Hepatocyte (in vitro differentiated cells): Measurements from ENCODE around the gene TRPC4AP. TPM values are rescaled to one million over a fixed set of nuclear protein-coding genes. Genes with fewer than 3 reads are reported as not detected.

Source experiments
- DNase-seq: peaks from one replicate; pipeline ENCODE4 v3.0.0-alpha.2; 2016; ENCODE audit warnings: low spot score
- H2AFZ ChIP-seq: fragments of 200-600 bp; sonication (generic); 2 replicates; pipeline ENCODE4 v1.6.0; 2016; ENCODE audit warnings: antibody characterized with exemption, mild to moderate bottlenecking
- H3K27ac ChIP-seq: fragments of 200-600 bp; sonication (generic); 2 replicates; pipeline ENCODE4 v1.5.1; 2016; ENCODE audit warnings: mild to moderate bottlenecking
- H3K27me3 ChIP-seq: fragments of 200-600 bp; sonication (generic); 2 replicates; pipeline ENCODE4 v1.6.1; 2016
- H3K36me3 ChIP-seq: fragments of 200-600 bp; sonication (generic); replicated peaks from 2 replicates; pipeline ENCODE4 v1.5.1; 2016; ENCODE audit warnings: low read depth; ENCODE audit not compliant: insufficient read depth
- H3K4me1 ChIP-seq: fragments of 200-600 bp; sonication (generic); 2 replicates; pipeline ENCODE4 v1.5.1; 2016; ENCODE audit warnings: mild to moderate bottlenecking, moderate library complexity; ENCODE audit not compliant: insufficient read depth
- H3K4me2 ChIP-seq: fragments of 200-600 bp; sonication (generic); 2 replicates; pipeline ENCODE4 v1.6.0; 2016
- H3K4me3 ChIP-seq: fragments of 200-600 bp; sonication (generic); 2 replicates; pipeline ENCODE4 v1.5.1; 2016; ENCODE audit warnings: mild to moderate bottlenecking
- H3K79me2 ChIP-seq: fragments of 200-600 bp; sonication (generic); 2 replicates; pipeline ENCODE4 v1.6.0; 2017; ENCODE audit warnings: mild to moderate bottlenecking
- H3K9me2 ChIP-seq: fragments of 200-600 bp; sonication (generic); replicated peaks from 2 replicates; pipeline ENCODE4 v1.6.0; 2017; ENCODE audit warnings: mild to moderate bottlenecking; ENCODE audit not compliant: insufficient read depth
- H3K9me3 ChIP-seq: fragments of 200-600 bp; sonication (generic); 2 replicates; pipeline ENCODE4 v1.5.1; 2016; ENCODE audit warnings: low read depth, mild to moderate bottlenecking
- H4K20me1 ChIP-seq: fragments of 200-600 bp; sonication (generic); 2 replicates; pipeline ENCODE4 v1.6.0; 2016; ENCODE audit warnings: mild to moderate bottlenecking; ENCODE audit not compliant: insufficient read depth, poor library complexity, severe bottlenecking
- CTCF ChIP-seq: fragments of 200-600 bp; sonication (generic); IDR thresholded peaks from 2 replicates; pipeline ENCODE4 v1.5.1; 2016; ENCODE audit warnings: antibody characterized with exemption, mild to moderate bottlenecking; ENCODE audit not compliant: poor library complexity
- EZH2 ChIP-seq: fragments of 200-600 bp; sonication (generic); IDR thresholded peaks from 2 replicates; pipeline ENCODE4 v1.6.1; 2016; ENCODE audit warnings: antibody characterized with exemption, mild to moderate bottlenecking, borderline replicate concordance
- EZH2phosphoT487 ChIP-seq: fragments of 200-600 bp; sonication (generic); IDR thresholded peaks from one replicate; pipeline ENCODE4 v1.6.1; 2018; ENCODE audit warnings: antibody characterized with exemption, mild to moderate bottlenecking, low read depth, moderate library complexity; ENCODE audit not compliant: unreplicated experiment, severe bottlenecking
- WGBS: methylation state at CpG from one replicate; pipeline ENCODE4 v1.1.6; 2016; ENCODE audit warnings: low lambda C conversion rate; ENCODE audit errors: missing lambda C conversion rate; 5-methylcytosine and 5-hydroxymethylcytosine counted together
- polyA plus RNA-seq: library from polyadenylated mRNA; unstranded; fragments of >200 nt; fragmentation: Nextera tagmentation; extraction: Ambion mirVana; gene quantifications from 2 replicates; pipeline ENCODE4 v1.2.1, GENCODE V29; 2016
- total RNA-seq: library from RNA; depleted of rRNA; stranded (reverse); fragments of >200 nt; gene quantifications from 2 replicates; pipeline ENCODE4 v1.2.3, GENCODE V29; 2014

The TRPC4AP gene
- total and polyA plus RNA-seq, 2 experiments from 2014 or later, result 88.6 to 94.9 TPM

- Histone ChIP-seq H3K4me3 (no peak overlapping the region), H3K4me1 (no peaks in the 10 kb centered on the region), H3K9me2 (no peaks in the 10 kb centered on the region), H3K9me3 (no peaks in the 10 kb centered on the region), H3K79me2 (no peaks in the 10 kb centered on the region), H4K20me1 (no peaks in the 10 kb centered on the region), H3K36me3 (no peaks in the 10 kb centered on the region), H3K4me2 (no peak overlapping the region), H2AFZ (no peak overlapping the region), H3K27ac (no peak overlapping the region), H3K27me3 (no peaks in the 10 kb centered on the region)
- WGBS, result 52% methylated on average over 4 of the region's 4 CpGs
- TF ChIP-seq EZH2phosphoT487, result no peak
- TF ChIP-seq CTCF, result no peak
- TF ChIP-seq EZH2, result no peak
- DNase-seq, result no peak
Measured at GRCh38 chr20:34974246-34974645, 118.4 kb downstream of the TRPC4AP start.

- Histone ChIP-seq H3K4me2 (no peak overlapping the region), H3K27me3 (no peaks in the 10 kb centered on the region), H3K27ac (no peak overlapping the region), H4K20me1 (no peaks in the 10 kb centered on the region), H2AFZ (no peak overlapping the region), H3K79me2 (no peaks in the 10 kb centered on the region), H3K4me3 (no peak overlapping the region), H3K9me3 (no peaks in the 10 kb centered on the region), H3K4me1 (no peaks in the 10 kb centered on the region), H3K9me2 (no peaks in the 10 kb centered on the region), H3K36me3 (no peaks in the 10 kb centered on the region)
- TF ChIP-seq EZH2phosphoT487 (no peak), CTCF (no peak)
- 84% methylated on average over 10 of the region's 10 CpGs for WGBS
- DNase-seq, result no peak
Measured at GRCh38 chr20:34971561-34972235, 120.9 kb downstream of the TRPC4AP start.

DNA sequence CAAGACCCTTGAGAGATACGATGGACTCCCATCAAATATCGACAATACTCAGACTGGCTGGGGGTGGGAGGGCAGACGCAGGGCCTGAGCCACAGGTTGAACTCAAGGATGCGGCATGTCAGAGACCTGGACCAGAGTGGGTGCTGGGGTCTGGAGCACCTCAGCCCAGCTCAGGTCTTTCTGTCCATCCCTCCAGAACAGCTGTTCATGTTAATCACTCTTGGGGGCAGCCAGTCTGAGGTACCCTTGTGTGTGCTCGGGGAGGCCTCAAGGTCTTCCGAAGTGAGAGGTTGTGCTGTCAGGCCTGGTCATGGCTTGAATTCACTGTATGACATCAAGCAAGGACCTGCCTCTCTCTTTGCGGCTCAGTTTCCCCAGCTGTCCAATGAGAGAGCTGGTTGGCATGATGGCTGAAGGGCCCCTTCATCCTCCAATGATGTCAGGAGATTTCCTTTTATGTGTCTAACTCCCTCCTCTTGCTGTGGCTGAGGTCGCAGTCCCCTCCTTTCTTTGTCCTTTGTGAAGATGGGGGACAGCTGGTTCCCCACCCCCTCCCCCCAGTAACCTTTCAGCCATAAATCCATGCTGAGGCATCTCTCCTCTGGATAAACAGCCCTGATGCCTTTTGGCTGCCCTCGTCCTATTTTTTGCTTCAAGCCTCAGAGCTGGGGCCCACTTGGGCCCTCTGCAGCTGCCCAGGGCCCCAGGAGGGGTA lies 121.6 kb downstream of the TRPC4AP start:
- H3K79me2 ChIP-seq, result no peaks in the 10 kb centered on the region
- H3K27ac ChIP-seq, result no peak overlapping the region
- no peak overlapping the region for H3K4me2 ChIP-seq
- WGBS, result 92% methylated on average over 9 of the region's 9 CpGs
- H3K9me2 ChIP-seq, result no peaks in the 10 kb centered on the region
- no peak overlapping the region for H3K4me3 ChIP-seq
- no peaks in the 10 kb centered on the region for H3K27me3 ChIP-seq
- H3K4me1 ChIP-seq, result no peaks in the 10 kb centered on the region
- no peaks in the 10 kb centered on the region for H3K9me3 ChIP-seq
- no peak overlapping the region for H2AFZ ChIP-seq
- H4K20me1 ChIP-seq, result no peaks in the 10 kb centered on the region
- DNase-seq, result no peak
- H3K36me3 ChIP-seq, result no peaks in the 10 kb centered on the region
- TF ChIP-seq EZH2 (no peak), EZH2phosphoT487 (no peak), CTCF (no peak)
